HG03565 (cell line): ENCODE measurements around the gene TRIM72.
"Not testable (repeated sequence)": the region's sequence is repeated elsewhere in the genome, so short reads cannot be mapped to it uniquely, and the experiment has no call there.

ENCODE experiments used
- ATAC-seq: cut with Tn5 transposase; IDR thresholded peaks from one replicate; pipeline ENCODE4 v1.9.1; 2021; ENCODE audit warnings: mild to moderate bottlenecking, moderate library complexity; ENCODE audit not compliant: unreplicated experiment

Gene TRIM72, protein sequence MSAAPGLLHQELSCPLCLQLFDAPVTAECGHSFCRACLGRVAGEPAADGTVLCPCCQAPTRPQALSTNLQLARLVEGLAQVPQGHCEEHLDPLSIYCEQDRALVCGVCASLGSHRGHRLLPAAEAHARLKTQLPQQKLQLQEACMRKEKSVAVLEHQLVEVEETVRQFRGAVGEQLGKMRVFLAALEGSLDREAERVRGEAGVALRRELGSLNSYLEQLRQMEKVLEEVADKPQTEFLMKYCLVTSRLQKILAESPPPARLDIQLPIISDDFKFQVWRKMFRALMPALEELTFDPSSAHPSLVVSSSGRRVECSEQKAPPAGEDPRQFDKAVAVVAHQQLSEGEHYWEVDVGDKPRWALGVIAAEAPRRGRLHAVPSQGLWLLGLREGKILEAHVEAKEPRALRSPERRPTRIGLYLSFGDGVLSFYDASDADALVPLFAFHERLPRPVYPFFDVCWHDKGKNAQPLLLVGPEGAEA

DNA sequence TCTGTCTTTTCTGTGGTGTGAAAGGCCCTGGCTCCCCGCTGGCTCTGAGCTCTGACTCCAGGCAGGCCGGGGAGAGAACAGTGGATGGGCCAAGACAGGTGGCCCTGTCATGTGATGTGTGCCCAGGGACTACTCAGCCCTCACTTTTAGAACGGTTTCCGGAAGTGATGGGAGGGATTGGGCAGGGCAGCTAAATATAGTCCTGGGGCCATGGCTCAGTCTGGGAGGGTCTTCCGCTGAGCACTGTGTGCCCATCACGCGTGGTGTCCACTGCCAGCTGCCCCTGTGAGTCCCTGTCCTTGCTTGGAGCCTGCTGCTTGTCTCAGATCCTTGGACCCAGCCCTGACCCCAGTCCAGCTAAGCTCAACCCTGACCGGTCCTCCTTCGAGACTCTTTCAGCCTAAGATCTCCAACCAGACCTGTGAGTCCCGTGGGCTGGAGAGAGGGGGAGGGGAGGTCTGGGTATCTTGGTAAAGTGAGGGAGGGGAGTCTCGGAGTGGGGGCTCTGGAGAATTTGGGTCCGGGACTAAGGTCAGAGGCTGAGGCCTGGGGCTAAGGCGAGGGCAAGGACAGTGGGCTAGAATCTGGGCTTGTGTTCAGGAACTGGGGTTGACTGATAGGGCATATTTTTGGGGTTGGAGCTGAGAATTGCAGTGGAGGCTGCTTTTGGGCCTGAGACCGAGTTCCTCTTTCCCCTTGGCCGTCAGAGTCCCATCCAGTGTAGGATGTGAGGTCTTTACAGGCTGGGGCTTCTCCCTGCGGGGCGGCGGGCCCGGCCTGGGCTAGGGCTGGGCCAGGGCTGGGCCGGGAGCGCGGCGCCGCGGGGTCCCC lies at the start of gene TRIM72:
TRIM72 (plus strand) TSS at position 243 of the 831 bp plus-strand sequence. CDS start 620 bp downstream, outside the sequence.
- no peak for ATAC-seq

DNA sequence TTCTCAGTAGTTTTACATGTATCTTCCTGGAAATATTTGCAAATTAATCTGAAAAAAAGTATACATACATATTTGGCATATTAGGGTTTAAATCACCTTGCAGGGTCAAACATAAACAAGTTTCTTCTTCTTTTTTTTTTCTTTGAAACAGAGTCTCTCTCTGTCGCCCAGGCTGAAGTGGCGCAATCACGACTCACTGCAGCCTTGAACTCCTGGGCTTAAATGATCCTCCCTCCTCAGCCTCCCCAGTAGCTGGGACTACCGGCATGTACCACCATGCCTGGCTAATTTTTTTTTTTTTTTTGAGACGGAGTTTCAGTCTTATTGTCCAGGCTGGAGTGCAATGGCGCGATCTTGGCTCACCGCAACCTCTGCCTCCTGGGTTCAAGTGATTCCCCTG lies 46.6 kb upstream of the TRIM72 start:
- no peak for ATAC-seq

DNA sequence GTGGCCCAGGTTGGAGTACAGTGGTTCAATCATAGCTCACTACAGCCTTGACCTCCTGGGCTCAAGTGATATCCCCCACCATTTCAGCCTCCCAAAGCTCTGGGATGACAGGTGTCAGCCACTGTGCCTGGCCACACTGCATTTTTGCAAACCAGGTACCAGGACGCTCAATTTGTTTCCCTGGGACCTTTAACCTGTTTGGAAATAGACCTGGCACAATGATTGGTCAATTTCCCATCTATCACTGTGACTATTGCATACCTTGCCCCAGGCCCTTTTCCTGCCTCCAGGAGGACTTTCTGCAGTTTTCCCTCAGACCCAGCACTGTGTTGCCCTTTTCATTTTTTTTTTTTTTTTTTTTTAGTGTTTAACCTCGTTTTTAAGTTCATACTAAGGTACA lies 45.1 kb upstream of the TRIM72 start:
- ATAC-seq: no peak

DNA sequence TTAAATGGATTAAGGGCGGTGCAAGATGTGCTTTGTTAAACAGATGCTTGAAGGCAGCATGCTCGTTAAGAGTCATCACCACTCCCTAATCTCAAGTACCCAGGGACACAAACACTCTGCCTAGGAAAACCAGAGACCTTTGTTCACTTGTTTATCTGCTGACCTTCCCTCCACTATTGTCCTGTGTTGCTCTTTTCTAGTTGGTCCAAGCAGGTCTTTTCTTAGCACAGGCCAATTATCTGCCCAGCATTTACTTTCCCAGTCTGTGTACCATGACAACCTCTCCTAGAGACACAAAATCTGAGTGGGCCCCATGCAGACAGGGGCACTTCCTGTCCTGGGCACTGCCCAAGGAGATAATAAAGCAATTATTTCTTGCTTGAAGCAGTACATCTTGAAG lies 43.9 kb upstream of the TRIM72 start:
- not testable (repeated sequence) for ATAC-seq

DNA sequence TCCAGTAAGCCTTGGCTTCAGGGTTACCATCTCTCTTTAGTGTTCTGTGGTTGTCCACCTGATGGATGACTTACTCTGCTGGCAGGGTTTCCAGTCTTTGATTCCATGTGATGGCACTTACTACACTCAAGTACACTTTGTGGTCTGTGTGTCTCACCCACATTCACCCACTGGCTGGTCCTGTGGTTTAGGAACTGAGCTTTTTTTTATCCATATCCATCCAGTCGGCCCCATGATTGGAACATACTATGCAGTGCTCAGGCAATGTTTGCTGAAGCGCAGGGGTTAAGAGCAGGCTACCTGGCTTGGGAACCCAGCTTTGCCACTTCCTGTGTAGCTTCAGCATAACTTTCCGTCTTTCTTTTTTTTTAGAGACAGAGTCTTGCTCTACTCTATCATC lies 36.8 kb upstream of the TRIM72 start:
- no peak for ATAC-seq

DNA sequence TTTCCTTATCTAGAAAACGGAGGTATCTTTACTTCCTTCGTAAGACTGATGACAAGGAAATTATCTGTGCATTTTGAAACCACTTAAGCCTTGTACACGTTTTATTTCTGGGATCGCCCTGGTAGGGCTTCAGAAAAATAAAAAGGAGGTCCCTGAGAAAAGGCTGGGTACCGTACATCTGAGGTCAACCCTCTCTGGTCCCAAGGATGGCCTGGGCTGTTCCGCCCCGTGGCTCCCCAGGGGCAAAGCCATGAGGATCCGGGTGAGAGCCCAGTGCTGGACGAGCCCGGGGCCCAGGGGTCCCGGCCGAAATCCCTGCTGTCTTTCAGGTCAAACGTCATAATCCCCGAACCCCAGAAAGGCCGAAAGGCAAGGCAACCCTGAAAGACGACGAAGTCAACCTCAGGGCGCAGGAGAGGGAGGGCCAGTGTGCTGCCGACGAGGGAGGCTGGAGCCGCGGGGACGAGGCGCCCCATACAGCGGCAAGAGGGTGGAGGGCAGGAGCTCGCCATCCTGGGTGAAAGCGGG lies 34.6 kb upstream of the TRIM72 start:
- peak; percentile 0 for ATAC-seq

DNA sequence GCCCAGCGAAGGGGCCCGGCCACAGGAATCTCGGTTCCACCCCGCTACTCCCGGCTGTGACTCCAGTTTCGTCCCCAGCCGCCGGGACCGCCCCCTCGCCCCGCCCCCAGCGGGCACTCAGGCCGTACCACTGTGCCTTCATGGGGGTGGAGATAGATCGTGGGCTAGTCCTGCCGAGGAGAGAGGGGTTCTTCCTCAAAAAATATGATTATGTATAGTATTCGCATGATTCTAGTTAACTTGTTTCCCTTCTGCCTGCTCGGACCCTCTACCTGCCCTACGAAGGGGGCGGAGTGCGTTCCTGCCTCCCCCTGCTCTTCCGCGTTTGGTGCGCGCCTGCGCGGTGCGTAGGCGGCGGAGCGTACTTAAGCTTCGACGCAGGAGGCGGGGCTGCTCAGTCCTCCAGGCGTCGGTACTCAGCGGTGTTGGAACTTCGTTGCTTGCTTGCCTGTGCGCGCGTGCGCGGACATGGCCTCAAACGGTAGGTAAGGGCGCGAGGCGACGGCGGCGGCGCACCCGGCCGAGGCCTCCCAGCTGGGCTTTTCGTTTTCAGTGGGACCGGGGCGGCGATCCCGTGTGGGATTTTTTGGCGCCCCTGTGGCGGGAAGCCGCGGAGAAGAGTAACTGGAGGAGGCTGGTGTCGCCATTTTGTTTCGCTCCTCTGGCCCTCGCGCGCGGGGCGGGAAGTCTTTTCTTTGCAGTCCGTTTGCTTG lies 34.0 kb upstream of the TRIM72 start, which contains the start of gene FUS:
FUS (plus strand) TSS at position 393 of the 713 bp plus-strand sequence; CDS start at position 469, 76 bp downstream.
- ATAC-seq: peak; percentile 46

DNA sequence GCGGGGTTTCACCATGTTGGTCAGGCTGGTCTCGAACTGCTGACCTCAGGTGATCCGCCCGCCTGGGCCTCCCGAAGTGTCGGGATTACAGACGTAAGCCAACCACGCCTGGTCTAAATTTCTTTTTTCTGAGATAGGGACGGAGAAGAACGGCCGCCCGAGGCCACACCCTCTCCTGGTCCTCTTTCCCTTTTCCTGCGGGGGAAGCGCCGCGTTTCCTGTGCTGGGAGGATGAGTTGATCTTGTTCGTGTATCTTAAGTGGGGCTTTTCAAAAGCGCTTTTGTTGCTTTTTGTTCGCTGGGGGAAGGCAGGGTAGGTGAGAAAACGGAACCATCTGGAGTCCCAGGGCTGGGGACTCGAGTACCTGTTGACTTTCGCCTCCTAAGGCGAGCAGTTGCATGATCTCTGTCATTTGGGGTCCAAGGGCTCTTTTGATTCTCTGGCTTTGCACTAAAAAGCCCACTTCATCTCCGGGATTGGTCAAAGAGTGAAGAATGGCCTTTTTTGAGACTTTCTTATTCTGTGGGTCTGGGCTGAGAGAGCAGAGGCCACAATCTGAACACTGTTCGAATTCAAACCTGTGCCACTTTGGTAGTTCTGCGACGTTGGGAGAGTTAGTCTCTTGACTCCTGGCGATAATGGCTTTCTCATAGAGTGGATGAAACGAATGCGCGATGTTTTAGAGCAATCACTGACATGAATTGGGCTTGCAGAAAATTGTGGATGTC lies 32.7 kb upstream of the TRIM72 start:
- ATAC-seq: no peak

DNA sequence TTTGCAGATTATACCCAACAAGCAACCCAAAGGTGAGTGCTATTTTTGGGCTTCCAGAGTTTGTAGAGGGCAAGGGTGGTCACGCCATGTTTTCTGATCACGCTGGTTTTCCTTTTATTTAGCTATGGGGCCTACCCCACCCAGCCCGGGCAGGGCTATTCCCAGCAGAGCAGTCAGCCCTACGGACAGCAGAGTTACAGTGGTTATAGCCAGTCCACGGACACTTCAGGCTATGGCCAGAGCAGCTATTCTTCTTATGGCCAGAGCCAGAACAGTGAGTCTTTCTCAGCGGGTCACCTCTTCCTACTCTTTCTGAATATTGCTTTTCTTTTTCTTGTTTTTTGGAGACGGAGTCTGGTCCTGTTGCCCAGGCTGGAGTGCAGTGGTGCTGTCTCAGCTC lies 31.5 kb upstream of the TRIM72 start:
- no peak for ATAC-seq

DNA sequence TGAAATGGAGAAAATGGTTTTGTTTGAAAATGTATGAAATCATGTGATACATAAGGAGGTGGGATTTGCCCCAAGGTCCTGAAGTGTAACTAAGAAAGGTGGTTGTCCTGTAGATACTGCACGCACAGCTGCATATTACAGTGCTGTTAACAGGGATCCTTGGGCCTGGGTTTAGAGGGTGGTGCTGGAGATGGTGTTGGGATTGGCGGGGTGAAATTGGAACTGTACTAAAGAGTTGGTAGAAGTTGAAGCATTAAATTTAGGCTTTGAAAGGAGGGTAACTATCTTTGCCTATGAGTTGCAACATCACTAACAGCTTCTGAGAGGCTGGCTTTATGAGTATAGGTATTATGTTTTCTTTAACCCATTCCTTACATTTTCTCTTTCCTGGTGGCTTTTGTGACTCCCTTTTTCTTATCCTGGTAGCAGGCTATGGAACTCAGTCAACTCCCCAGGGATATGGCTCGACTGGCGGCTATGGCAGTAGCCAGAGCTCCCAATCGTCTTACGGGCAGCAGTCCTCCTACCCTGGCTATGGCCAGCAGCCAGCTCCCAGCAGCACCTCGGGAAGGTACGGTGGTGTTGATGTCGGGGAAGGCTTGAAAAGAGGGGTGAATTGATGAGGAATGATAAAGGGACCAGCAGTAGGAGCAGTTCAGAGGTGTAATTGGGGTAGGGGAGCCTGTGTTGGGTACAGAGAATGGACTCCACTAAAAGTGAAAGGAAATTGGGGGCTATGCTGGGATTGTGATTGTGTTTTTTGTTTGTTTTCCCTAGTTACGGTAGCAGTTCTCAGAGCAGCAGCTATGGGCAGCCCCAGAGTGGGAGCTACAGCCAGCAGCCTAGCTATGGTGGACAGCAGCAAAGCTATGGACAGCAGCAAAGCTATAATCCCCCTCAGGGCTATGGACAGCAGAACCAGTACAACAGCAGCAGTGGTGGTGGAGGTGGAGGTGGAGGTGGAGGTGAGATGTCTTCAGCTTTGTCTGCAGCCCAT lies 30.2 kb upstream of the TRIM72 start:
- no peak for ATAC-seq

DNA sequence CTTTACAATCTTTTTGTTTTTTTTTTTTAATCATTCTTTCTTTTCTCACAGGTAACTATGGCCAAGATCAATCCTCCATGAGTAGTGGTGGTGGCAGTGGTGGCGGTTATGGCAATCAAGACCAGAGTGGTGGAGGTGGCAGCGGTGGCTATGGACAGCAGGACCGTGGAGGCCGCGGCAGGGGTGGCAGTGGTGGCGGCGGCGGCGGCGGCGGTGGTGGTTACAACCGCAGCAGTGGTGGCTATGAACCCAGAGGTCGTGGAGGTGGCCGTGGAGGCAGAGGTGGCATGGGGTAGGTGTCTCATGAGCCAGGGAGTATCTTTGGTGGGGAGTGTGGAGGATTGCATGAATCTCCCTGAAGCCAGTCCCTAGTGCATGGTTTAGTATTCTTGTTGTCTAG lies 29.0 kb upstream of the TRIM72 start:
- no peak for ATAC-seq

DNA sequence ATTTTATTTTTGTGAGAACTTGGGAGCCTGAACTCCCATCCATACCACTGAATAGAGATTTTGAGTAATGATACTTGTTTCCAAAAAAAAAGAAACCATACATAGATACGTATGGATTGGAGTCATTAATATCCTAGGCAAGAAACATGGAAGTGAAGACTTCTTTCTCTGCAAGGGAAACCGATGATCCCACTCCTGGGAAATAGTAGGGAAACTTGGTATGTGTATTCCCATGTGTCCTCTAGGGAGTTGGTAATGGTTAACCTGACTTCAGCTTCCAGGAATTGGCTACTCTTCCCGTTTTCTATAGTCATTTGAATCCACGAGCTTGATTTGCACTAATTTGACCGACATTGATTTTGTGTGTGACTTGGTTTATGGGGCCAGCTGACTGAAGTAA lies 28.6 kb upstream of the TRIM72 start:
- ATAC-seq: no peak

DNA sequence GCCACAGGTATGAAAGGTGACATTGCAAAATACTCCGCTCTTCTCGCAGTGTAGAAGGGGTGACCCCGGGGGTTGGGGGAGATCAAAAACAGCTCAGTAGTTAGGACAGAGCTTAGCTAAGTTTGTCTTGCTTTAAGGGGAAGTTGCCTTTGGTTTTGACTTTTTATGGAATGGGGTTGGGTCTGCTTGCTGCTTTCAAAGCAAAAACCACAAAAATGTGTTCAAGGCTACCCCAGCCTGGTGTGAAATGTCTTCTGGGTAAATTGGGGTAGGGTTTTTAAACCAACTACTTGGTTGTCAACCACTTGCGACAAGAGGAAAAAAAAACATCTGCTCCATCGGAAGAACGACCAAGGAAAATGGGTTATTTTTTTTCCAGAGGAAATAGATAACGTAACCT lies 27.7 kb upstream of the TRIM72 start:
- ATAC-seq: no peak

DNA sequence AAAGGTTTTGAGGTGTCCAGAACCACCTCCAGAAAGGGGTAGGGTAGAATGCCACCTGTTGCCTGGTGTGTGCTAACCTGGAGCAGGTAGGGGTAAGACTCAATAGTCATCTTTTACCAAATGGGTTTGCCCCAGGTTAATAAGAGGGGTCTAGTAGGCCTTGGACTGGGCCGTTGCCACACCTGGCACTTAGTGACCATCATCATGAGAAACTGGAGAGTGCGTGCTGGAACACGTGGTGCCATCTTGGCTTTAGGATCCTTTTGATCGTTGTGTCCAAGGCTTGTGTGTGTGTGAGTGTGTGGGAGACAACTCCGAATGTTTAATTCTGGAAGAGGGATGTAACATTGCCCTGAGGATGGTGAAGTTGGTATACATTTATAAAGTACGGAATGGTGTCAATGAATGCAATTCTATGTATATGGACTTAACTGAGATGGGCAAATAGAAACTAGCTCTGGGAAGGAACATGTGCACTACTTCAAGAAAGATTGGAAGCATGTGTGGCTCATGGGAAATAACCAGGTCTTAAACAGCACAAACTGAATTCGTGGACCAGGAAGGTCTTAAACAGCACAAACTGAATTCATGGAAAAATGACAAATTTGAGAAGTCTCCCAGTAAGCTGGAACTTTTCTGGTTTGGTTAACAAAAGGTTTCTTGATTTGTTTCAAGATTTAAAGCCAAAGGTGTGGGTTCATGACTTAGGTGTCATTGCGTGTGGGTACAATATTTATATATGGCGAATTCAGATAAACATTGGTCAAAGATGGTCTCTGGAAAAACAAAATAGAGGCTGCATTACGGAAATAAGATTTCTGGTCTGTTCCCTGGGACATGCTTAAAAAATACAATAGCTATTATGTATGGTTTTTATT lies 26.8 kb upstream of the TRIM72 start:
- no peak for ATAC-seq

DNA sequence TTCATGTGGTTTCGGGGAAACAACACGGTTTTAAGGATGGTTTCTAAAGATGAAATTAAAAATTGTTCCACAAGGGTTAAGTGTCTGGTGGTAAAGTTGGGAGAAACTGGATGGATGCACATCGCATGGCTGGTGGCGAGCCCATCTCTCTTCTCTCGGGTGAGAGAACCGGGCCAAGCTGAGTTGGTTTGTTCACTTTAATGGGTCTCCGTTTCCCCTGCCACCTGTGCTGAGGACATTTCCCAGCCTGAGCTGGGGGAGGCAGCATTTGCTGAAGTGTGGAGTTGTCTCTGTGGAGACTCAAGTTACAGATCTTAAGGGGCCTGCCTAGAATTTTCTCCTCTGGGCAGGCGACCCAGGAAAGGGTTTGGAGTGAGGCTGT lies 26.1 kb upstream of the TRIM72 start:
- no peak for ATAC-seq

DNA sequence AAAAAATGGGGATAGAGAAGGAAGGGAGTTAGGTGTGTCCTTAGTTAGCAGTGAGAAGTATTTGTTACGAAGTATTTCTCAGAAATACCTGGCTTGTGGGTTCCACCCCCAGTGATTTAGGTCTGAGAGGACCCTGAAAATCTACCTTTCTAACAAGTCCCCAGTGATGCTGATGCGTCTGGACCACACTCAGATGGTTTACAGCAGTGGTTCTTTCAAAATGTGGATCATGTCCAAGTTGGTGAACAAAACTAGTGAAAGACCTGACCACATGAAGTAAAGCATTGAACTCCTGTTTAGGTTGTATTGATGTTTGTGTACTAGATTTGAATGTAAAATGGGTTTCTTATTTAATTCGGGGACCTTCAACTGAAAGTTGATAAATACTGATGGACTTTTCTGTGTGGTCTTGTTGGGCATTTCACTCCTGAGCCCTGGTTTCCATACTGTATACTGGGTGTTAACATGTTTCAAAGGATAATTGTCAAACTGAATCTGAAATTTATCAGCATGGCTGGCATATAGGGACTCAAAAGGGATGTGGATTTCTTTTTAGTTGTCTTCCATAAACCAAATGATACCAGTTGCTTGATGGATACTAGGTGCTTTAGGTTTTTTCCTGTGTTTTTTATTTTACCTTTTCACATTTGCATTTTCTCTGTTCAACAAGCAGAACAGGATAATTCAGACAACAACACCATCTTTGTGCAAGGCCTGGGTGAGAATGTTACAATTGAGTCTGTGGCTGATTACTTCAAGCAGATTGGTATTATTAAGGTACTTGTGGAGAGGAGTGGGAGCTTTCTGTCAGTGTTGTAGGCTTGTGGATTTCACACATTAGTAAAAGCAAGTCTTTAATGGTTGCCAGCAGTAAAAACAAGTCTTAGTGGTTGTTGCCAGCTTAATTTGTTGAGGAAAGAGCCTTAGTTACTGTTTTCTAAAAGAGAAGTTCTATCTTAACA lies 25.2 kb upstream of the TRIM72 start:
- ATAC-seq: no peak

DNA sequence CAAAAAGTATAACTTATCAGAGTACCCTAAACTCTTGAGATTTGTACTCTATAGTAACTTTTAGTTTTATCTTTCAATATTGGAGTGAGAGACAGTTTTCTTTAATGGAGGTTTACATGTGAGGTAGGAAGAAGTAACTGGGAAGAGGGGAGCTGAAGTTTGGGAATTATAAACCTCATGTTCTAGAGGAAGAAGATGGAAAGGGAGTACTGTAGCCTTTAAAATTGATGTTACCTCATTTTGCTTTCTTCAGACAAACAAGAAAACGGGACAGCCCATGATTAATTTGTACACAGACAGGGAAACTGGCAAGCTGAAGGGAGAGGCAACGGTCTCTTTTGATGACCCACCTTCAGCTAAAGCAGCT lies 24.5 kb upstream of the TRIM72 start:
- ATAC-seq: no peak
